ENCODE results near the gene BUB1B.

GRCh38 chr15:40238532-40239403 lies 77.9 kb downstream of the BUB1B start, which contains the start of gene PAK6:
- no peak for TF ChIP-seq CTCF (IDR thresholded peaks at IDR 0.05; ENCODE audit: low read length)
- no peak for TF ChIP-seq EZH2 (optimal IDR thresholded peaks at IDR 0.05; ENCODE audit: low read depth, low read length)
- no peak for TF ChIP-seq EZH2phosphoT487 (IDR thresholded peaks at IDR 0.05; ENCODE audit: low read length)

Measured in MM.1S (cell line).